PC-3 (cell line): ENCODE data around the gene BEST2. TPM values are rescaled to one million over a fixed set of nuclear protein-coding genes. Genes with fewer than 3 reads are reported as not detected.
A peak's percentile ranks its signal among the peaks of the same experiment; 100 is the strongest.
"Not testable (repeated sequence)": the region's sequence is repeated elsewhere in the genome, so short reads cannot be mapped to it uniquely, and the experiment has no call there.

Experiments
- ATAC-seq: fragments of 200-7000 bp; cut with Tn5 transposase; 2 replicates; pipeline ENCODE4 v1.9.1; 2020; ENCODE audit warnings: mild to moderate bottlenecking, moderate library complexity
- BruUV-seq: library from RNA; stranded (reverse); fragments of 400-500 nt; replicated peaks from 2 replicates; lab custom pipeline; 2021; lab: Mats Ljungman, UMichigan
- CTCF ChIA-PET: fragments of 300-600 bp; sonication (Branson Sonifier 250); formaldehyde crosslinking; loops from one replicate; lab custom pipeline; 2022; ENCODE audit warnings: antibody characterized with exemption; lab: Charles Lee
- POLR2A ChIA-PET: fragments of 300-600 bp; sonication (Branson Sonifier 250); formaldehyde crosslinking; loops from one replicate; lab custom pipeline; 2022; ENCODE audit warnings: antibody characterized with exemption; ENCODE audit not compliant: unreplicated experiment; lab: Charles Lee
- DNase-seq: peaks from one replicate; pipeline ENCODE4 v3.0.0-alpha.2; 2015
- H2AFZ ChIP-seq: fragments of 300-600 bp; sonication (generic); 2 replicates; pipeline ENCODE4 v1.6.0; 2016; ENCODE audit warnings: antibody characterized with exemption, low read length
- H3F3A ChIP-seq: fragments of 300-600 bp; sonication (generic); one replicate; pipeline ENCODE4 v1.6.0; 2017; ENCODE audit warnings: antibody characterized with exemption, low read length, control low read depth, mild to moderate bottlenecking; ENCODE audit not compliant: unreplicated experiment
- H3K27ac ChIP-seq: fragments of 300-600 bp; sonication (generic); 2 replicates; pipeline ENCODE4 v1.5.1; 2016; ENCODE audit warnings: mild to moderate bottlenecking, low read length
- H3K27me3 ChIP-seq: fragments of 300-600 bp; sonication (generic); 2 replicates; pipeline ENCODE4 v1.6.1; 2016; ENCODE audit warnings: low read length, mixed read lengths
- H3K36me3 ChIP-seq: fragments of 300-600 bp; sonication (generic); 2 replicates; pipeline ENCODE4 v1.6.1; 2016; ENCODE audit warnings: low read depth, mixed run types, low read length, mixed read lengths
- H3K4me1 ChIP-seq: fragments of 300-600 bp; sonication (generic); 2 replicates; pipeline ENCODE4 v1.5.1; 2016; ENCODE audit warnings: low read length; ENCODE audit not compliant: insufficient read depth
- H3K4me2 ChIP-seq: fragments of 300-600 bp; sonication (generic); 2 replicates; pipeline ENCODE4 v1.6.0; 2016; ENCODE audit warnings: low read length
- H3K4me3 ChIP-seq: fragments of 300-600 bp; sonication (generic); 2 replicates; pipeline ENCODE4 v1.5.1; 2016; ENCODE audit warnings: mild to moderate bottlenecking, low read length, mixed read lengths
- H3K79me2 ChIP-seq: fragments of 300-600 bp; sonication (generic); 2 replicates; pipeline ENCODE4 v1.6.1; 2017; ENCODE audit warnings: low read length, mixed read lengths
- H3K9ac ChIP-seq: fragments of 300-600 bp; sonication (generic); 2 replicates; pipeline ENCODE4 v1.6.0; 2016; ENCODE audit warnings: mild to moderate bottlenecking, low read length
- H3K9me2 ChIP-seq: fragments of 300-600 bp; sonication (generic); replicated peaks from 2 replicates; pipeline ENCODE4 v1.6.1; 2016; ENCODE audit warnings: mixed run types, low read length, mixed read lengths
- H3K9me3 ChIP-seq: fragments of 300-600 bp; sonication (generic); 2 replicates; pipeline ENCODE4 v1.6.1; 2016; ENCODE audit warnings: low read length, mixed read lengths
- H4K20me1 ChIP-seq: fragments of 300-600 bp; sonication (generic); 2 replicates; pipeline ENCODE4 v1.6.1; 2016; ENCODE audit warnings: low read length, mixed read lengths
- CTCF ChIP-seq: fragments of 300-600 bp; sonication (generic); conservative IDR thresholded peaks from 2 replicates; pipeline ENCODE4 v1.5.1; 2017; ENCODE audit warnings: antibody characterized with exemption, low read depth, mild to moderate bottlenecking, low read length
- EZH2 ChIP-seq: fragments of 300-600 bp; sonication (generic); IDR thresholded peaks from one replicate; pipeline ENCODE4 v1.6.1; 2017; ENCODE audit warnings: antibody characterized with exemption, mild to moderate bottlenecking, low read length; ENCODE audit not compliant: unreplicated experiment
- EZH2phosphoT487 ChIP-seq: fragments of 300-600 bp; sonication (generic); IDR thresholded peaks from 2 replicates; pipeline ENCODE4 v1.6.1; 2018; ENCODE audit warnings: mild to moderate bottlenecking, antibody characterized with exemption, low read length, borderline replicate concordance
- intact Hi-C: fragments of 100-400 bp; cut with micrococcal nuclease; formaldehyde crosslinking; loops from 2 replicates; pipeline ENCODE4 v1.9.0; 2023
- total RNA-seq: library from RNA; depleted of rRNA; stranded (reverse); fragments of >200 nt; gene quantifications from 2 replicates; pipeline ENCODE4 v1.2.3, GENCODE V29; 2014

BEST2 gene
- total RNA-seq, 1 experiment from 2014 or later = 0.07 TPM

GRCh38 chr19:12723641-12724426 lies 27.8 kb upstream of the BEST2 start, which contains the start of gene TNPO2:
Gene TNPO2, minus strand, starts transcription at chr19:12723932. Its CDS starts 2,955 bp downstream, at chr19:12720977.
- H3K27ac ChIP-seq = peak within 1 kb of the TSS; percentile 68
- H2AFZ ChIP-seq = peak within 1 kb of the TSS; percentile 80
- H3F3A ChIP-seq = peaks cover 11% of the 10 kb centered on the region
- intact Hi-C loops = loop anchor here (1.0 kb wide), 1 partner anchor 9 kb away; no protein-coding TSS in a partner anchor
- H3K4me3 ChIP-seq = peak within 1 kb of the TSS; percentile 89
- no TSS peak for BruUV-seq
- H3K36me3 ChIP-seq = peaks cover 14% of the 10 kb centered on the region; the same call in 1 of the 2 replicates
- peaks cover 28% of the 10 kb centered on the region for H3K4me1 ChIP-seq
- peak within 1 kb of the TSS; percentile 87 for H3K9ac ChIP-seq
- H3K4me2 ChIP-seq = peak within 1 kb of the TSS; percentile 94
- ChIA-PET CTCF (interaction anchor here (1.1 kb wide), 1 partner anchor 34 kb away, joined by 5 read pairs; no protein-coding TSS in a partner anchor), POLR2A (interaction anchor here (0.6 kb wide), 1 partner anchor 29 kb away, joined by 5 read pairs; no protein-coding TSS in a partner anchor)
- ATAC-seq = peak; percentile 37
- no peaks in the 10 kb centered on the region for H3K9me3 ChIP-seq
- H3K9me2 ChIP-seq = no peaks in the 10 kb centered on the region
- DNase-seq = peak; percentile 74
- H3K27me3 ChIP-seq = no peaks in the 10 kb centered on the region
- peaks cover 52% of the 10 kb centered on the region for H3K79me2 ChIP-seq
- no peak for TF ChIP-seq CTCF
- TF ChIP-seq EZH2 = no peak
- TF ChIP-seq EZH2phosphoT487 = no peak
- H4K20me1 ChIP-seq = peaks cover 15% of the 10 kb centered on the region; the same call in 1 of the 2 replicates

GRCh38 chr19:12725612-12726011 lies 26.0 kb upstream of the BEST2 start:
- BruUV-seq, H2AFZ ChIP-seq, H3K9ac ChIP-seq, H3K4me2 ChIP-seq, ATAC-seq, DNase-seq, H3K27me3 ChIP-seq, H3K27ac ChIP-seq, H3K4me3 ChIP-seq, intact Hi-C loops, H3K9me2 ChIP-seq, H3K9me3 ChIP-seq, H4K20me1 ChIP-seq, POLR2A ChIA-PET: not testable (repeated sequence)
- Histone ChIP-seq H3K79me2 (peaks cover 48% of the 10 kb centered on the region), H3K4me1 (peaks cover 13% of the 10 kb centered on the region; the same call in 1 of the 2 replicates), H3F3A (peaks cover 10% of the 10 kb centered on the region), H3K36me3 (peaks cover 24% of the 10 kb centered on the region)
- CTCF ChIA-PET = interaction anchor here (0.6 kb wide), 1 partner anchor 10 kb away, joined by 3 read pairs; no protein-coding TSS in a partner anchor

GRCh38 chr19:12726988-12727316 lies 24.6 kb upstream of the BEST2 start:
- Histone ChIP-seq H3K36me3 (peaks cover 35% of the 10 kb centered on the region), H3K27ac (no peak overlapping the region), H3K9me2 (no peaks in the 10 kb centered on the region), H2AFZ (no peak overlapping the region), H3K4me1 (peaks cover 13% of the 10 kb centered on the region; the same call in 1 of the 2 replicates), H3K9me3 (no peaks in the 10 kb centered on the region), H3K9ac (no peak overlapping the region), H4K20me1 (peaks cover 6% of the 10 kb centered on the region; the same call in 1 of the 2 replicates), H3K27me3 (no peaks in the 10 kb centered on the region), H3F3A (peaks cover 10% of the 10 kb centered on the region), H3K79me2 (peaks cover 48% of the 10 kb centered on the region), H3K4me2 (no peak overlapping the region), H3K4me3 (no peak overlapping the region)
- DNase-seq (no peak), ATAC-seq (no peak)
- TF ChIP-seq EZH2phosphoT487 (no peak), CTCF (no peak), EZH2 (no peak)
- BruUV-seq = no TSS peak
- CTCF ChIA-PET = interaction anchor here (0.7 kb wide), 1 partner anchor 31 kb away, joined by 7 read pairs; no protein-coding TSS in a partner anchor
- POLR2A ChIA-PET = no interaction called here
- intact Hi-C loops = no loop called here
